HG03139 (cell line): ENCODE results near the gene FAM114A2.
A peak's percentile ranks its signal among the peaks of the same experiment; 100 is the strongest.

Source experiments
- ATAC-seq: cut with Tn5 transposase; IDR thresholded peaks from one replicate; pipeline ENCODE4 v1.9.1; 2021; ENCODE audit not compliant: unreplicated experiment

The FAM114A2 gene

DNA sequence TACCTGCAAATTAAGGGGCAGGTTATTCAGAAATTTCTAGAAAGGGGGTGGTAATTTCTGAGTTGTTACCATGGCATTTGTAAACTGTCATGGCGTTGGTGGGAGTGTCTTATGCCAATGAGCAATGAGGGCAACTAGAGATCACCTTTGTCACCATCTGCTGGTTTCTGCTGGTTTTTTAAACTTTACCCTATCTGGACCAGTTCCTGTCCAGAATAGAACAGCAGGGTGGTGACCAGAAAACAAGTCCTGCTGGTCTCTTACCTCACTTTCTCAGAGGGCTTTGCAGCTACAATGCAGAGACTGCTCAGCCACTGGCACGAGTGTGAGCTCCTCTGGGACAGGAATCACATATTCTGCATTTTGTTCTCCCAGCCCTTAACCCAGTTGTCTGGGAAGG, 51.4 kb downstream of the FAM114A2 start:
- ATAC-seq = no peak

- ATAC-seq = no peak
Measured at GRCh38 chr5:153985498-153985897, 53.2 kb downstream of the FAM114A2 start.

- no peak for ATAC-seq
Measured at GRCh38 chr5:153983885-153984284, 54.8 kb downstream of the FAM114A2 start.

GRCh38 chr5:153981905-153982605, 56.7 kb downstream of the FAM114A2 start:
- ATAC-seq = no peak

DNA sequence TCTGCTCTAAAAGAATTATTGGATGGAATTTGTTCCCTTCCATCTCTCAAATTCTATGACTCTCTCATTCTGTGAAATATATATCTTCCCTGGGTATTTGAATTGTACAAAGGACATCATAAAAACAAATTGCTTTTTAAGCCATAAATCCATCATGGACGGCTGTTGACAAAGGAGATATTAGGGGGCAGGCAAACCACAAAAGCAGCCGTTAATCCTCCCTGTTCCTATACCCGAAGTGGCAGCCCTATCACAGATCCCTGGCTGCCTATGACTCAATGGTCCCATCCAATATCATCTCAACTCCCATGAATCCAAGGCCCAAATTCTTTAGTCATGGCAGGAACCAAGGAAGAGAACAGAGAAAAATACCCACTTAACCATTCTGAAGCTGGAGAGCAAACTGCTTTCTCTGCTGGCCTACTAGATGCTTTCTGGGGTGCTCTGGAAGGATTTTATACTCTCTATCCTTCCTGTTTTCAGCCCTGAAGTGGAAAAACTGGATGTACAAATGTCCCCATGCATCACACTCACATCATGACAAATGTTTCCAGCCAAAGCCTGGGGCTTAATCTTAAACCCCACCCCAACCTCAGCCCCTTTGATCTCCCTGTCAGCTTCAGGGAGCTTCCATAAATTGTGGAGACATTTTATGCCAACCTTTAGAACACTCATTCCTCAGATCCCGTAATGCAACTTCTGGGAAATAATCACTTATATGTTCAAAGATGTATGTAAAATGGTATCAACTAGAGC, 59.5 kb downstream of the FAM114A2 start:
- ATAC-seq = no peak

DNA sequence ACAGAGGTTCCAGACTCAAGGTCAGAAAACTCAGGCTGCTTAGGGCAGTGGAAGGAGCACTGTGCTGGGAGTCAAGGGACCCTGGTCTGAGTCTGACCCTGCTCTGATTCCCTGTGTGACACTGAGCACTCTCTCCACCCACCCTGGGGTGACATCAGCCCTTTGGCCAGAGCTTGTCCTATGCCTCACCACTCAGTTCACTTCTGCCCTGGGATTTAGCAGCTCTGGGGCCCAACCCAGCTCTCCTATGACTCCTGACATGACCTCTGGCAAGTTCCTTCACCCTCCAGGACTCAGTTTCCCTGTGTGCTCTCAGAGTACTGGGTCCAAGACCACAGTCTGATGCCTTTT, 63.9 kb downstream of the FAM114A2 start:
- peak; percentile 11 for ATAC-seq

DNA sequence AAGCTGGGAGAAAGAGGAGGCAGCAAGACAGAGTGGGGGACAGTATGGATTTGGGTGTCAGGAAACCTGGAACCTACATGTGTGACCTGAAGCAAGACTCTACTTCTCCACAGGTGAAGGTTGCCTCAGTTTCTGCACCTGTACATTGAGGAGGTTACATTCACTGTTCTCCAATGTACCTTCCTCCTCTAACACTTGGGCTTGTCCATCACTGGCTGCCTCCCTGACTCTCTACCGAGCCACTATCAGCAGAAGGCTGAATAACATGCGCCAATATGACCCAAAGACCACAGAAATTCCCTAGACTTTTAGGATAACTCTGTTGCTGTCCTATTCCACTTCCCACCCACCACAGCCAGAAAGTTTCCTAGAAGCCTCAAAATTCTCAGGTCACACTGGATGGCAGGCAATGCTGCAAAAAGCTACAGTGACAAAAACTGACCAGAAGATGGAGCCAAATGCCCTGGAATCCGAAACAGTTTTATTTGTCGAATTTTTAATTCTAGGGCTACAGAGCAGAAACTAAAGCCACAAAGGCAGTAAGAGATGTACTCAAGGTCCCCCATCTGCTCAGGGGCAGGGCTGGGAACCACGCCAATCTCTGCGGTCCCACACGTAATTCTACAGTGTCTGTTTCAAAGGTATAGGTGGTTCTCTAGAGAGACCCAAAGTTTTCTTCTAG, 64.4 kb downstream of the FAM114A2 start:
- ATAC-seq = peak; percentile 54

- ATAC-seq = no peak
Measured at GRCh38 chr5:153972240-153972639, 66.5 kb downstream of the FAM114A2 start.

DNA sequence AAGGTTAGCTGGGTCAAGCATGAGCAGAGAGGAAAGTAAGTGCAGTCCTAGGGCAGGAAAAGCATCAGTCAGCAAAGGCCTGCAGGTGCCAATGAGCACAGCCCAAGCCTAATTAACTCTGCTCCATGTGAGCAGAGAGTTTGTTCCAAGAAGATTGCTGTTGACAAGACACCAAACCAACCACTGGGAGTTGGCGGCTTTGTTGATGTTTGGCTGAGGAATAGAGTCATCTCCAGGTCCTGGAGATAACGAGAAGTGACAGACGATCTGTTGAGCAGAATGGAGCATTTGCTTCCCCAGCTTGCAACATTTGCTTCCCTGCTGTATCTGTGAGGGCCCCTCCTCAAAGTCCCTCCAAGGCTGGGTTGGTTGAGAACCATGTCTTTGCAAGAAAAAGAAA, 68.2 kb downstream of the FAM114A2 start:
- ATAC-seq = no peak

GRCh38 chr5:153969563-153969895, 69.2 kb downstream of the FAM114A2 start:
- no peak for ATAC-seq

- no peak for ATAC-seq
Measured at GRCh38 chr5:153968761-153969562, 69.7 kb downstream of the FAM114A2 start.

GRCh38 chr5:153964880-153965645, 73.6 kb downstream of the FAM114A2 start:
- peak; percentile 83 for ATAC-seq

- ATAC-seq = no peak
Measured at GRCh38 chr5:153964191-153964879, 74.4 kb downstream of the FAM114A2 start.

- no peak for ATAC-seq
Measured at GRCh38 chr5:153960269-153961215, 78.2 kb downstream of the FAM114A2 start.

- ATAC-seq = no peak
Measured at GRCh38 chr5:153959134-153959957, 79.4 kb downstream of the FAM114A2 start.

GRCh38 chr5:153957205-153957604, 81.5 kb downstream of the FAM114A2 start:
- ATAC-seq = no peak

GRCh38 chr5:153953411-153953810, 85.3 kb downstream of the FAM114A2 start:
- no peak for ATAC-seq

- ATAC-seq = no peak
Measured at GRCh38 chr5:153952893-153953292, 85.8 kb downstream of the FAM114A2 start.
